ENCODE measurements around the gene CCND3. TPM values are rescaled to one million over a fixed set of nuclear protein-coding genes. Genes with fewer than 3 reads are reported as not detected.

The CCND3 gene
- total RNA-seq, 1 donor from 2014 or later: 64.8 TPM

GRCh38 chr6:41887331-41887751, 54.3 kb downstream of the CCND3 start:
- Mint-ChIP-seq H3K9me3 (ENCODE audit: unreplicated experiment) (no peaks in the 10 kb centered on the region), H3K27me3 (ENCODE audit: low read depth, unreplicated experiment) (no peaks in the 10 kb centered on the region), H3K27ac (ENCODE audit: unreplicated experiment) (no peak overlapping the region), H3K4me1 (ENCODE audit: low read depth, unreplicated experiment) (peaks cover 8% of the 10 kb centered on the region), H3K4me3 (ENCODE audit: unreplicated experiment) (no peak overlapping the region), H3K36me3 (ENCODE audit: low read depth, unreplicated experiment) (no peaks in the 10 kb centered on the region)
- Histone ChIP-seq H3K36me3 (ENCODE audit: insufficient read depth, low read length) (no peaks in the 10 kb centered on the region), H3K9me3 (ENCODE audit: insufficient read depth, low read depth, low read length) (no peaks in the 10 kb centered on the region), H3K27me3 (ENCODE audit: insufficient read depth, low read length) (no peaks in the 10 kb centered on the region), H3K27ac (ENCODE audit: low read depth, low read length) (no peak overlapping the region), H3K4me1 (ENCODE audit: insufficient read depth, low read length) (no peaks in the 10 kb centered on the region), H3K9ac (ENCODE audit: low read length) (no peak overlapping the region), H3K4me3 (ENCODE audit: insufficient read depth, low read depth, low read length) (no peak overlapping the region), H3K79me2 (ENCODE audit: insufficient read depth, low read length) (no peaks in the 10 kb centered on the region), H4K20me1 (ENCODE audit: insufficient read depth, low read length) (no peaks in the 10 kb centered on the region), H2AFZ (ENCODE audit: low read depth, low read length) (no peak overlapping the region), H3K4me2 (ENCODE audit: low read length) (no peak overlapping the region)
- no peak for FAIRE-seq
- DNase-seq (ENCODE audit: low read depth): no peak
- TF ChIP-seq EZH2 (IDR thresholded peaks at IDR 0.05; ENCODE audit: insufficient read depth, low read length) (no peak), CTCF (IDR thresholded peaks at IDR 0.05; ENCODE audit: insufficient read depth, low read depth, low read length) (no peak)

- no peaks in the 10 kb centered on the region for H3K4me1 ChIP-seq (ENCODE audit: insufficient read depth, low read length)
- no peak overlapping the region for H3K4me3 Mint-ChIP-seq (ENCODE audit: unreplicated experiment)
- no peak overlapping the region for H3K27ac ChIP-seq (ENCODE audit: low read depth, low read length)
- no peaks in the 10 kb centered on the region for H3K9me3 Mint-ChIP-seq (ENCODE audit: unreplicated experiment)
- DNase-seq (ENCODE audit: low read depth): no peak
- H3K9me3 ChIP-seq (ENCODE audit: insufficient read depth, low read depth, low read length): no peaks in the 10 kb centered on the region
- H3K9ac ChIP-seq (ENCODE audit: low read length): no peak overlapping the region
- no peak overlapping the region for H3K4me3 ChIP-seq (ENCODE audit: insufficient read depth, low read depth, low read length)
- no peak for TF ChIP-seq EZH2 (IDR thresholded peaks at IDR 0.05; ENCODE audit: insufficient read depth, low read length)
- no peak for TF ChIP-seq CTCF (IDR thresholded peaks at IDR 0.05; ENCODE audit: insufficient read depth, low read depth, low read length)
- no peaks in the 10 kb centered on the region for H3K27me3 ChIP-seq (ENCODE audit: insufficient read depth, low read length)
- no peaks in the 10 kb centered on the region for H4K20me1 ChIP-seq (ENCODE audit: insufficient read depth, low read length)
- H3K4me1 Mint-ChIP-seq (ENCODE audit: low read depth, unreplicated experiment): peaks cover 8% of the 10 kb centered on the region
- no peaks in the 10 kb centered on the region for H3K27me3 Mint-ChIP-seq (ENCODE audit: low read depth, unreplicated experiment)
- no peak overlapping the region for H3K4me2 ChIP-seq (ENCODE audit: low read length)
- no peaks in the 10 kb centered on the region for H3K36me3 Mint-ChIP-seq (ENCODE audit: low read depth, unreplicated experiment)
- FAIRE-seq: no peak
- no peaks in the 10 kb centered on the region for H3K36me3 ChIP-seq (ENCODE audit: insufficient read depth, low read length)
- H2AFZ ChIP-seq (ENCODE audit: low read depth, low read length): no peak overlapping the region
- H3K27ac Mint-ChIP-seq (ENCODE audit: unreplicated experiment): no peak overlapping the region
- no peaks in the 10 kb centered on the region for H3K79me2 ChIP-seq (ENCODE audit: insufficient read depth, low read length)
Observed at GRCh38 chr6:41885930-41886329, 55.7 kb downstream of the CCND3 start.

GRCh38 chr6:41884957-41885356, 56.7 kb downstream of the CCND3 start:
- no peaks in the 10 kb centered on the region for H3K4me1 ChIP-seq (ENCODE audit: insufficient read depth, low read length)
- no peaks in the 10 kb centered on the region for H3K36me3 ChIP-seq (ENCODE audit: insufficient read depth, low read length)
- TF ChIP-seq CTCF (IDR thresholded peaks at IDR 0.05; ENCODE audit: insufficient read depth, low read depth, low read length) (no peak), EZH2 (IDR thresholded peaks at IDR 0.05; ENCODE audit: insufficient read depth, low read length) (no peak)
- no peak overlapping the region for H3K4me3 Mint-ChIP-seq (ENCODE audit: unreplicated experiment)
- peaks cover 8% of the 10 kb centered on the region for H3K4me1 Mint-ChIP-seq (ENCODE audit: low read depth, unreplicated experiment)
- DNase-seq (ENCODE audit: low read depth) (no peak), FAIRE-seq (no peak)
- H2AFZ ChIP-seq (ENCODE audit: low read depth, low read length): no peak overlapping the region
- H4K20me1 ChIP-seq (ENCODE audit: insufficient read depth, low read length): no peaks in the 10 kb centered on the region
- H3K79me2 ChIP-seq (ENCODE audit: insufficient read depth, low read length): no peaks in the 10 kb centered on the region
- H3K4me3 ChIP-seq (ENCODE audit: insufficient read depth, low read depth, low read length): no peak overlapping the region
- H3K9me3 Mint-ChIP-seq (ENCODE audit: unreplicated experiment): no peaks in the 10 kb centered on the region
- H3K36me3 Mint-ChIP-seq (ENCODE audit: low read depth, unreplicated experiment): no peaks in the 10 kb centered on the region
- no peaks in the 10 kb centered on the region for H3K27me3 ChIP-seq (ENCODE audit: insufficient read depth, low read length)
- no peak overlapping the region for H3K4me2 ChIP-seq (ENCODE audit: low read length)
- H3K27ac Mint-ChIP-seq (ENCODE audit: unreplicated experiment): no peak overlapping the region
- no peaks in the 10 kb centered on the region for H3K27me3 Mint-ChIP-seq (ENCODE audit: low read depth, unreplicated experiment)
- H3K9ac ChIP-seq (ENCODE audit: low read length): no peak overlapping the region
- H3K27ac ChIP-seq (ENCODE audit: low read depth, low read length): no peak overlapping the region
- no peaks in the 10 kb centered on the region for H3K9me3 ChIP-seq (ENCODE audit: insufficient read depth, low read depth, low read length)

Other genes starting within 250 kb of the CCND3 start
- gene TFEB, start 206.2 kb downstream of the CCND3 start, total RNA-seq: 3.9 and 4.7 TPM in 2 replicates
- not detected in 2 replicates for gene PGC, start 194.4 kb downstream of the CCND3 start, total RNA-seq
- gene FRS3, start 161.9 kb downstream of the CCND3 start, total RNA-seq: 3.1 and 3.6 TPM in 2 replicates
- 3.1 and 3.4 TPM in 2 replicates for gene PRICKLE4, start 161.0 kb downstream of the CCND3 start, total RNA-seq
- 147 and 159 TPM in 2 replicates for gene TOMM6, start 154.1 kb downstream of the CCND3 start, total RNA-seq
- gene USP49, start 46.4 kb downstream of the CCND3 start, total RNA-seq: 3.8 and 5.5 TPM in 2 replicates
- gene MED20, start 20.7 kb downstream of the CCND3 start, total RNA-seq: 27.1 and 28.9 TPM in 2 replicates
- 41.2 and 43.1 TPM in 2 replicates for gene BYSL, start 20.3 kb downstream of the CCND3 start, total RNA-seq
- 13.6 and 14.8 TPM in 2 replicates for gene TAF8, start 108.7 kb upstream of the CCND3 start, total RNA-seq
- 3.3 and 5.3 TPM in 2 replicates for gene C6orf132, start 200.8 kb upstream of the CCND3 start, total RNA-seq
- 0.45 and 0.79 TPM in 2 replicates for gene GUCA1A, start 231.6 kb upstream of the CCND3 start, total RNA-seq

Data from astrocyte (in vitro differentiated cells and primary cell).